ENCODE data around the gene CDK16.

- no peak for TF ChIP-seq CTCF (IDR thresholded peaks at IDR 0.05; ENCODE audit: extremely low read depth in 1 of 2, insufficient read depth in 1 of 2, low read depth in 1 of 2, low read length in 2 of 2)
- TF ChIP-seq POLR2AphosphoS5 (IDR thresholded peaks at IDR 0.05; ENCODE audit: insufficient read depth, low read depth, low read length), result no peak
Observed at GRCh38 chrX:47234583-47234982, 16.1 kb downstream of the CDK16 start.

Measured in endothelial cell of umbilical vein (primary cell).